NCI-H2196 treated with DMSO at 0.1 percent for 48 hours (cell line): ENCODE data around the gene ARMC7.
"Not testable (repeated sequence)": the region's sequence is repeated elsewhere in the genome, so short reads cannot be mapped to it uniquely, and the experiment has no call there.

Source experiments
- DNase-seq: peaks from one replicate; lab custom pipeline; 2025; ENCODE audit not compliant: unreplicated experiment; lab: John Stamatoyannopoulos, UW

ARMC7 gene

DNA sequence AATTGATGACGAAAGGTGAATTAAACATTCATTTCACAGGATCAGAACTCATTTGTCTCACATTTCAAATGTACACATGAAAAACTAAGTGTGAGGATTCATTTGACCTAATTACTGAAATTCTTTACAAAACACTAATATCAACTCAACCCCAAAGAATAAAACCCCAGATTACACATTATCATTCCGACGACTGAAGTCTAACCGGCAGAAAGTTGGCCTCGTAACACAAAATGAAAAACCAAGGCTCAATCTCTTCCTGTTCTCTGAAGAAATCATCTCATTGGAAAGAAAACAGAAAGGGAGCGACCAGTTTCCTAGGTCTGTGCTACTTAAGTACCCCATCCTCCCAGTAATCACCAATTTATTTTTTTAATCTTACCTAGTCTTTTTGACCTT, 42.8 kb downstream of the ARMC7 start:
- no peak for DNase-seq

DNA sequence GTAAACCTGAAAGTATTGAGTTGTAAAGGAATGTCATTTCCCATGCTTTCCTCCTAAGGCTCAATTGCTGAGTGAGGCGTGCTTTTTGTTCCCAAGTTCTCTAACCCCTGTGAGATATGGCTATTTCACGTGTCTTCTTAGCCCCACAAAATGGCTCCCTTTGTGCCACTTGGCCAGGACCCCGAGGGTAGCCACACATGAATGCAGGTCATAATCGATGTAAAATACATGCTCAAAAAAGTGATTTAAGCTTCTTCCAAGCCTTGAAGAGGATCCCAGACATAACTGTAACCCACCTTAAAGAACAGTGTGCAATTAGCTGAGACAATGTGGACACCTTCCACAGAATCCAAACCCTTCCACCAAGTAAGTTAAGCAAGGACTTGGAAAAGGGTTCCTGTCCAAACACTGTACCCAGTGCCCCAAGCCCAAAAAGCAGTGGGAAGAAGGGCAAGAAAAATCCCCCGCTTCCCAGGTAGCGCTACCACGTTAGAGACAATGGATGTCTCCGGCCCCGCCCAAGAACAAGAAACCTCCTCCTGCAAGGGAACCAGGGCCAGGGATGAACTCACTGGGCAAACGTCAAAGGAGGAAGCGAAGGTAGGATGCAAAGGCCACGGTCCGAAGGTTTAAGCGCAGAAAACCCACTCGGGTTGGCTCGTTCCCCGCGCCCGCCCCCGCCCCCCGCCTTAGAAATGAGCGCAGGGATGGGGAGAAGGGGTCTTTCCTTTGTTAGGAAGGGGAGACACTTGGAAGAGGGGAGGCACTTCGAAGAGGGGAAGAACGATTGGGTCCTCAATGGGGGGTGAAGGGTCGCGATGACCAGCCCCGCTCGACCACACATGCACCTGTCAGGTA, 43.4 kb downstream of the ARMC7 start:
- DNase-seq = peak; percentile 28

GRCh38 chr17:75153780-75154194, 44.0 kb downstream of the ARMC7 start:
- DNase-seq = no peak

GRCh38 chr17:75154195-75155106, 44.7 kb downstream of the ARMC7 start, which contains the start of gene JPT1:
JPT1 (minus strand) TSS chr17:75154512; CDS start chr17:75154397, 115 bp downstream.
- DNase-seq = peak; percentile 93

- DNase-seq = no peak
These were observed 45.4 kb downstream of the ARMC7 start for GRCh38 chr17:75155191-75155601.

- DNase-seq = not testable (repeated sequence)
These were observed 48.7 kb downstream of the ARMC7 start for GRCh38 chr17:75158480-75158879.

DNA sequence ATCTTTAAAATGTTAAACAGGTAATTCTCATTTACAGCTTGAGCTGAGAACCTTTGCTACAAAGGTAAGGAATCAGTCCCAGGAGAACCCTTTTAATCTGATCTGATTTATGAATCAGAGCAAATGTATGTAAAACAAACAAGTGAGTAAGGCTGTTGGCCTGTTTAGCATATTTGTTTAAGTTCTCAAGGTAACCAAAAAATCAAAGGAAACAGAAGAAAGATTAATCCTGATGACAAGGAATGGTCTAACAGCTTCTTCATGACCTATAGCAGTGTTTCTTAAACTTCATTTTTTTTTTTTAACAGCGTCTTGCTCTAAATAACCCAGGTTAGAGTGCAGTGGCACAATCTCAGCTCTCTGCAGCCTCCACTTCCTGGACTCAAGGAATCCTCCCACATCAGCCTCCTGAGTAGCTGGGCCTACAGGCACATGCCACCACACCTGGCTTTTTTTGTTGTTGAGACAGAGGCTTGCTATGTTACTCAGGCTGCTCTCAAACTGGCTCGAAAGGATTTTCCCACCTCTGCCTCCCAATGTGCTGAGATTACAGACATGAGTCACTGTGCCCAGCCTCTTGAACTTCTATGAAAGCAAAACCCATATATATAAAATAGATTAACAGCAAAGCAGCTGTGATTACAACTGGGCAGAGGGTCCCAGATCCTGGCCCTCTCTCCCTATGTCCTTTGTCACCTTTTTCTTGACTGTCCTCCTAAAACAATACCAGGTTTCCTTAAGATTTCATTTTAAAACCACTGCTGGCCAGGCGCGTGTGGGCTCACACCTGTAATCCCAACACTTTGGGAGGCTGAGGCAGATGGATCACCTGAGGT, 49.6 kb downstream of the ARMC7 start:
- no peak for DNase-seq

DNA sequence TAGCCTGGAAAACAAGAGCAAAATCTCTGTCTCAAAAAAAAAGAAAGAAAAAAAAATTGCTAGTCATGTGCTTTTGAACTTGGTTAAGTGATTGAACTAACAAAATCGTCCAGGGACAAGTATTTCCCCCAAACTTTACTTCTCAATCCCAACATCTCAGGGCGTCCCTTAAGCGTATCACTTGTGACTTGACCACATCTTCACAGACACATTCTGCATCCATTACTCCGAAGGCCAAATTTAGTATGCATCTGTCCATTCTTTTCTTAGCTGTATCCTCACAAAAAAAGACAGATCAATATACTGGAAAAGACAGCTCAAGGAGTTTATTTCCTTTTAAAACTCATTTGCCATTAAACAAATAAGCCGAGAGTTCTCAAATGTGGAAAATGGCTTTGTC, 50.4 kb downstream of the ARMC7 start:
- no peak for DNase-seq

- no peak for DNase-seq
These were observed 53.3 kb downstream of the ARMC7 start for GRCh38 chr17:75163074-75163473.

DNA sequence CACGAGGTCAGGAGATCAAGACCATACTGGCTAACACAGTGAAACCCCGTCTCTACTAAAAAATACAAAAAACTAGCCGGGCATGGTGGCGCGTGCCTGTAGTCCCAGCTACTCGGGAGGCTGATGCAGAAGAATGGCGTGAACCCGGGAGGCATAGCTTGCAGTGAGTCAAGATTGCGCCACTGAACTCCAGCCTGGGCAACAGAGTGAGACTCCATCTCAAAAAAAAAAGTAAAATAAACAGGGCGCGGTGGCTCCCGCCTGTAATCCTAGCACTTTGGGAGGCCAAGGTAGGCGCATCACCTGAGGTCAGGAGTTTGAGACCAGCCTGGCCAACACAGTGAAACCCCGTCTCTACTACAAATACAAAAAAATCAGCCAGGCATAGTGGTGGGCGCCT, 54.8 kb downstream of the ARMC7 start:
- DNase-seq = not testable (repeated sequence)

- DNase-seq = no peak
These were observed 59.2 kb downstream of the ARMC7 start for GRCh38 chr17:75168998-75169397.

DNA sequence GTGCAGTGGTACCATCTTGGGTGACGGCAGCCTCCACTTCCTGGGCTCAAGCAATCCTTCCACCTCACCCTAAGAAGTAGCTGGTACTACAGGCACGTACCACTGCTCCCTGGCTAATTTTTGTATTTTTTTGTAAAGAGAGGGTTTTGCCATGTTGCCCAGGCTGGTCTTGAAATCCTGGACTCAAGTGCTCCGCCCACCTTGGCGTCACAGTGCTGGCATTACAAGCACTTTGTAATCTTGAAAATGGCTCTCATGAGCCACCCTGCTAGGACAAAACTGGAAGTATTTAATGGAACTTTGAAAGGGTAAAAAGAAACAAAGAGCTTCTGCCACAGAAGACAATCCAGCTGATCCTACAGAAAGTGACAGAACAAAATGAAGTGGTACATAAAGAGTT, 63.8 kb downstream of the ARMC7 start:
- DNase-seq = no peak

- DNase-seq = no peak
These were observed 65.2 kb downstream of the ARMC7 start for GRCh38 chr17:75174996-75175395.

DNA sequence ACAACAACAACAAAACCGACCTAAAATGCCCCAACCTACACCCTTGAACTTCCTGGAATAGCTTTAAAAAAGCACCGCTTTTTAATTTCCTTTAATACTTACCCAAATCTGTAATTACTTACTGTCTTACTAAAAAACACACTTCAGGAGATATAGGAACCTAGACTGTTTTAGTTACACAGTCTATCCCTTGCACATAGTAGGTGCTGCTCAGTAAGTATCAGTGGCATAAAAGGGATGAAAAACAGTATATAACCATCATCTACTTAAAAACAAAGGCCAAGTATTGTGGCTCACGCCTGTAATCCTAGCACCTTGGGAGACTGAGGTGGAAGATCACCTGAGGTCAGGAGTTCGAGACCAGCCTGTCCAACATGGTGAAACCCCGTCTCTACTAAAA, 66.9 kb downstream of the ARMC7 start:
- no peak for DNase-seq

GRCh38 chr17:75178453-75178852, 68.7 kb downstream of the ARMC7 start:
- no peak for DNase-seq
